HepG2 (cell line): Measurements from ENCODE around the gene TJP3. TPM values are rescaled to one million over a fixed set of nuclear protein-coding genes. Genes with fewer than 3 reads are reported as not detected.

Experiments used
- ATAC-seq: fragments of 200-7000 bp; cut with Tn5 transposase; 3 replicates; pipeline ENCODE4 v1.9.1; 2020; ENCODE audit warnings: mild to moderate bottlenecking, moderate library complexity
- BruUV-seq: library from RNA; stranded (reverse); fragments of 400-500 nt; replicated peaks from 2 replicates; lab custom pipeline; 2021; lab: Mats Ljungman, UMichigan
- CTCF ChIA-PET: fragments of 300-600 bp; formaldehyde crosslinking; extraction: SDS; loops from one replicate; lab custom pipeline; 2021; ENCODE audit warnings: low total read pairs, inconsistent platforms, low intra/inter-chr PET ratio; lab: Yijun Ruan, JAX
- POLR2A ChIA-PET: fragments of 350-600 bp; sonication (Branson Sonifier 250); formaldehyde crosslinking; loops from one replicate; lab custom pipeline; 2020; ENCODE audit warnings: antibody characterized with exemption, inconsistent platforms; lab: Yijun Ruan, JAX
- DNase-seq: peaks from one replicate; pipeline ENCODE4 v3.0.0-alpha.2; 2015; ENCODE audit warnings: low spot score
- FAIRE-seq: peaks from 3 replicates; lab custom pipeline; 2011; peaks lifted over from hg19 to GRCh38; lab: Jason Lieb, UNC
- H2AFZ ChIP-seq: one replicate; pipeline ENCODE4 v1.6.1; 2011; ENCODE audit warnings: low read length, inconsistent platforms
- H3K27ac ChIP-seq: fragments of 300-600 bp; 3 replicates; pipeline ENCODE4 v1.8.0; 2011; ENCODE audit warnings: mixed run types, mild to moderate bottlenecking, mixed read lengths, low read length, inconsistent platforms; ENCODE audit not compliant: insufficient read depth; ENCODE audit errors: extremely low read length
- H3K27me3 ChIP-seq, 2 experiments: fragments of 200-600 bp in 1 of 2; 2 replicates in 1 of 2; 3 replicates in 1 of 2; pipeline versions ENCODE4 v1.6.0 to v1.8.0; 2011; ENCODE audit warnings: low read length in 2 of 2, mild to moderate bottlenecking in 2 of 2, moderate library complexity in 2 of 2, inconsistent platforms in 1 of 2; ENCODE audit not compliant: insufficient read depth in 2 of 2, control insufficient read depth in 1 of 2
- H3K36me3 ChIP-seq, 2 experiments: fragments of 200-600 bp in 1 of 2; replicated peaks in 1 of 2; 2 replicates in 1 of 2; 3 replicates in 1 of 2; pipeline versions ENCODE4 v1.5.1 to v1.8.0; 2011; ENCODE audit warnings: low read length in 2 of 2, inconsistent platforms in 1 of 2; ENCODE audit not compliant: insufficient read depth in 2 of 2, control insufficient read depth in 1 of 2
- H3K4me1 ChIP-seq: 2 replicates; pipeline ENCODE4 v1.5.1; 2012; ENCODE audit warnings: low read length, inconsistent platforms; ENCODE audit not compliant: insufficient read depth
- H3K4me2 ChIP-seq: 2 replicates; pipeline ENCODE4 v1.6.0; 2011; ENCODE audit warnings: low read depth, low read length, inconsistent platforms
- H3K4me3 ChIP-seq, 3 experiments: fragments of 200-600 bp in 1 of 3; sonication (generic), shearing (Covaris generic) in 1 of 3; replicated peaks in 1 of 3; 2 replicates each; pipeline ENCODE4 v1.5.1; 2011 to 2016; ENCODE audit warnings: low read length in 3 of 3, inconsistent platforms in 2 of 3, low read depth in 2 of 3, mild to moderate bottlenecking in 2 of 3, control low read depth in 1 of 3, mixed read lengths in 1 of 3; ENCODE audit not compliant: insufficient read depth in 1 of 3
- H3K79me2 ChIP-seq: one replicate; pipeline ENCODE4 v1.6.1; 2011; ENCODE audit warnings: low read length, inconsistent platforms; ENCODE audit not compliant: insufficient read depth
- H3K9ac ChIP-seq: 2 replicates; pipeline ENCODE4 v1.6.0; 2011; ENCODE audit warnings: mild to moderate bottlenecking, low read depth, low read length, inconsistent platforms; ENCODE audit not compliant: insufficient read depth
- H3K9me3 ChIP-seq: 2 replicates; pipeline ENCODE4 v1.5.1; 2012; ENCODE audit warnings: mild to moderate bottlenecking, low read length
- H4K20me1 ChIP-seq: 2 replicates; pipeline ENCODE4 v1.6.0; 2011; ENCODE audit warnings: inconsistent platforms, mild to moderate bottlenecking, low read length, moderate library complexity; ENCODE audit not compliant: insufficient read depth
- ADNP ChIP-seq: sonication (generic); formaldehyde crosslinking; IDR thresholded peaks from 2 replicates; pipeline ENCODE4 v1.4.0; 2020; ENCODE audit warnings: missing genetic modification reagents
- AGO2 ChIP-seq: fragments of 200-400 bp; formaldehyde crosslinking; optimal IDR thresholded peaks from 2 replicates; pipeline ENCODE3; 2017; ENCODE audit warnings: mild to moderate bottlenecking, low read depth, low read length, moderate library complexity
- ATF7 ChIP-seq, 2 experiments: fragments of 450-650 bp in 1 of 2; sonication (generic) in 1 of 2; formaldehyde crosslinking in 1 of 2; IDR thresholded peaks; 2 replicates each; pipeline versions ENCODE4 v1.4.0 to v1.6.1; 2016 to 2020; ENCODE audit warnings: antibody characterized with exemption in 1 of 2, mild to moderate bottlenecking in 1 of 2, missing genetic modification reagents in 1 of 2
- CHD2 ChIP-seq: IDR thresholded peaks from 2 replicates; pipeline ENCODE4 v1.6.1; 2011; ENCODE audit warnings: low read depth, low read length, improper control_type of control experiment
- HDAC6 ChIP-seq: fragments of 200-600 bp; sonication (generic); IDR thresholded peaks from 2 replicates; pipeline ENCODE4 v1.7.0; 2017; ENCODE audit warnings: mild to moderate bottlenecking, antibody characterized with exemption, low read length, low read depth
- HNRNPK ChIP-seq: fragments of 200-400 bp; formaldehyde crosslinking; IDR thresholded peaks from 2 replicates; pipeline ENCODE4 v1.6.1; 2018; ENCODE audit warnings: low read length, low read depth, moderate library complexity, mild to moderate bottlenecking; ENCODE audit not compliant: poor library complexity, severe bottlenecking
- KDM4B ChIP-seq: sonication (generic); formaldehyde crosslinking; IDR thresholded peaks from 2 replicates; pipeline ENCODE4 v1.4.0; 2020; ENCODE audit warnings: missing genetic modification reagents
- NR1H2 ChIP-seq: sonication (generic); formaldehyde crosslinking; IDR thresholded peaks from 2 replicates; pipeline ENCODE4 v1.8.1; 2022; ENCODE audit warnings: low read depth, missing genetic modification reagents, borderline replicate concordance
- PRDM15 ChIP-seq: sonication (generic); formaldehyde crosslinking; IDR thresholded peaks from 2 replicates; pipeline ENCODE4 v1.4.0; 2020; ENCODE audit warnings: missing genetic modification reagents
- THAP8 ChIP-seq: sonication (generic); formaldehyde crosslinking; IDR thresholded peaks from 2 replicates; pipeline ENCODE4 v1.5.1; 2020; ENCODE audit warnings: missing genetic modification reagents, mild to moderate bottlenecking, borderline replicate concordance
- ZNF629 ChIP-seq: sonication (generic); formaldehyde crosslinking; conservative IDR thresholded peaks from 2 replicates; pipeline ENCODE4 v1.5.0; 2020; ENCODE audit warnings: missing genetic modification reagents
- ZNF777 ChIP-seq: sonication (generic); formaldehyde crosslinking; IDR thresholded peaks from 2 replicates; pipeline ENCODE4 v1.4.0; 2020; ENCODE audit warnings: missing genetic modification reagents
- WGBS: methylation state at CpG from one replicate; pipeline ENCODE4 v1.1.6; 2017; ENCODE audit warnings: low lambda C conversion rate; 5-methylcytosine and 5-hydroxymethylcytosine counted together
- in situ Hi-C: cut with HindIII; loops from 2 replicates; pipeline ENCODE4 v1.10.0; 2017; ENCODE audit warnings: low pct_unique_long_range_greater_than_20kb; ENCODE audit not compliant: extremely low pct_ligation_motif_present
- intact Hi-C: fragments of 100-400 bp; cut with micrococcal nuclease; formaldehyde crosslinking; loops from one replicate; pipeline ENCODE4 v1.10.0; 2022; ENCODE audit not compliant: unreplicated experiment
- polyA plus RNA-seq, 8 experiments: library from polyadenylated mRNA; depleted of rRNA in 3 of 8; stranded (reverse) in 7 of 8; unstranded in 1 of 8; fragments of >200 nt; fragmentation: Illumina TruSeq in 4 of 8; extraction: Trizol in 4 of 8; gene quantifications; 2 replicates each; pipeline versions ENCODE4 v1.2.1 to v1.2.3, GENCODE V29; 2011 to 2016; ENCODE audit warnings: low read depth in 4 of 8, missing spikeins in 1 of 8, mixed read lengths in 1 of 8; ENCODE audit not compliant: insufficient read depth in 1 of 8
- total RNA-seq, 5 experiments: library from RNA; depleted of rRNA; stranded (reverse); fragments of >200 nt; fragmentation: Illumina TruSeq; extraction: Trizol; gene quantifications; 2 replicates each; pipeline ENCODE4 v1.2.3, GENCODE V29; 2016; ENCODE audit warnings: low read depth in 1 of 5

TJP3 gene
- total and polyA plus RNA-seq, 2 of the 13 experiments (the other 11 are each of a cell fraction or from before 2014, with no cell fraction given) = 2.3 to 21.5 TPM

DNA sequence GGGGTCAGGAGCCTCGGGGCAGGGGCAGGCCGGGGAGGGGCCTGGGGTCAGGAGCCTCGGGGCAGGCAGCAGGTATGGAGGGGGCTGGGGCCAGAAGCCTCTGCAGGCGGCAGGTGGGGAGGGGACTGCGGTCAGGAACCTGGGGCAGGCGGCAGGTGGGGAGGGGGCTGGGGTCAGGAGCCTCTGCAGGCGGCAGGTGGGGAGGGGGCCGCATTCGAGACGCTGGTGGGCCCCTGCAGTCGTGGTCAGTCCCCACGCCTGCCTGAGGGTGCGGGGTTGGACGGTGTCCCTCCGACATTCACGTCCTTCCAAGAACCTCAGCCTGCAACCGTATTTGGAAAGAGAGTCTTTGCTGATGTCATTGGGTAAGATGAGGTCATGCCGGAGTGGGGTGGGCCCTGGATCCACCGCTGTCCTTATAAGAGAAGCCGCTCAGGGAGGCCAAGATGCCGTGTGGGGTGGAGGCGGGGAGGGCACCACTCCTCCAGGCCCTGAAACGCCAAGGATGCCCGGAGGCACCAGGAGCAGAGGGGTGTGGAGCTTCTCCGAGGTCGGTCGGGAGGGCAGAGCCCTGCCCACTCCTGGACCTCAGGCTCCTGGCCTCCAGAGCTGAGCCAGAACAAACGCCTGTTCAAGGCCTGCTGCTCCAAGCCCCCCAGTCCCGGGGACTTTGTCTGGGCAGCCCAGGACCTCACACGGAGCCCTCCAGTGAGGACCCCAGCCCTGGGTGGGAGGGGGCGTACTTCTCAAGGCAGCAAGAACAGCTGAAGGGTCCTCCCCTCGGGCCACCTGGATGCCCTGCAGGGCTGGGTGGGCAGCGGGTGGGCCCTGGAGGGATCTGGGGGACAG lies 38.0 kb upstream of the TJP3 start:
- Histone ChIP-seq H3K4me1 (peaks cover 21% of the 10 kb centered on the region), H3K36me3 (no peaks in the 10 kb centered on the region; a peak in 2 of 5 replicates), H3K4me3 (no peak overlapping the region), H3K4me2 (no peak overlapping the region), H3K9ac (no peak overlapping the region), H3K9me3 (no peaks in the 10 kb centered on the region)
- FAIRE-seq (no peak), ATAC-seq (no peak)
- BruUV-seq = no TSS peak
- in situ Hi-C loops = no loop called here
- CTCF ChIA-PET = no interaction called here
- POLR2A ChIA-PET = no interaction called here
- peak; percentile 11; the same call in 1 of the 2 replicates for TF ChIP-seq ATF7 (IDR thresholded peaks at IDR 0.05)
- TF ChIP-seq ATF7 (CRISPR knock-in tag; IDR thresholded peaks at IDR 0.05) = no peak
- TF ChIP-seq PRDM15 (CRISPR knock-in tag) = no peak
- no peak for TF ChIP-seq HNRNPK
- no peak for TF ChIP-seq HDAC6
- no peak for TF ChIP-seq CHD2
- TF ChIP-seq ZNF629 = no peak
- TF ChIP-seq NR1H2 (CRISPR knock-in tag) = no peak
- TF ChIP-seq THAP8 (CRISPR knock-in tag) = no peak
- peak; percentile 21 for TF ChIP-seq AGO2
- TF ChIP-seq ZNF777 (CRISPR knock-in tag) = no peak
- no peak for TF ChIP-seq KDM4B
- TF ChIP-seq ADNP (CRISPR knock-in tag) = no peak
- TF ChIP-seq, all 625 proteins: peak for 2
- no peaks in the 10 kb centered on the region for H4K20me1 ChIP-seq
- no peaks in the 10 kb centered on the region for H3K79me2 ChIP-seq
- intact Hi-C loops = loop anchor here (5.0 kb wide), 1 partner anchor 32 kb away; the partner anchor contains the start of gene PIP5K1C
- 90% methylated on average over 21 of the region's 33 CpGs for WGBS
- H3K27me3 ChIP-seq = no peaks in the 10 kb centered on the region
- DNase-seq = no peak
- no peak overlapping the region for H2AFZ ChIP-seq
- no peak overlapping the region for H3K27ac ChIP-seq
